Gastrocnemius medialis (tissue), 4 donors: ENCODE results near the gene TEX12. TPM values are rescaled to one million over a fixed set of nuclear protein-coding genes. Genes with fewer than 3 reads are reported as not detected.
"Not testable (repeated sequence)": the region's sequence is repeated elsewhere in the genome, so short reads cannot be mapped to it uniquely, and the experiment has no call there.

Experiments
- ATAC-seq, 2 donors: fragments of 150-250 bp; one replicate each; pipeline ENCODE4 v1.9.1; 2016
- DNase-seq, 2 donors: peaks; one replicate each; pipeline ENCODE4 v3.0.0-alpha.2; 2019
- H3K27ac ChIP-seq, 4 donors: fragments of 200-600 bp; sonication (generic); 1 replicate in 1 of 4; 2 replicates in 3 of 4; pipeline ENCODE4 v1.5.1; 2016 to 2018; ENCODE audit warnings: mild to moderate bottlenecking in 2 of 4, moderate library complexity in 1 of 4
- H3K27me3 ChIP-seq, 3 donors: fragments of 200-600 bp; sonication (generic) in 2 of 3; 1 replicate in 1 of 3; 2 replicates in 2 of 3; pipeline versions ENCODE4 v1.5.1 to v1.6.0; 2016 to 2019; ENCODE audit warnings: mild to moderate bottlenecking in 1 of 3, moderate library complexity in 1 of 3
- H3K36me3 ChIP-seq, 2 donors: fragments of 200-600 bp; sonication (generic) in 1 of 2; one replicate each; pipeline ENCODE4 v1.5.1; 2017 to 2018
- H3K4me1 ChIP-seq, 2 donors: fragments of 200-600 bp; sonication (generic) in 1 of 2; one replicate each; pipeline ENCODE4 v1.5.1; 2016 to 2017; ENCODE audit warnings: mild to moderate bottlenecking in 2 of 2
- H3K4me3 ChIP-seq, 4 donors: fragments of 200-600 bp; sonication (generic) in 3 of 4; 1 replicate in 1 of 4; 2 replicates in 3 of 4; pipeline ENCODE4 v1.5.1; 2016 to 2019; ENCODE audit warnings: mild to moderate bottlenecking in 2 of 4
- H3K9me3 ChIP-seq, 3 donors: fragments of 200-600 bp; sonication (generic) in 2 of 3; 1 replicate in 1 of 3; 2 replicates in 2 of 3; pipeline ENCODE4 v1.5.1; 2016 to 2019
- CTCF ChIP-seq, 5 experiments: fragments of 450-650 bp in 3 of 5; fragments of 200-600 bp in 2 of 5; sonication (generic) in 2 of 5; IDR thresholded peaks in 4 of 5; conservative IDR thresholded peaks in 1 of 5; 1 replicate in 4 of 5; 2 replicates in 1 of 5; pipeline ENCODE4 v1.5.1; 2016 to 2019; ENCODE audit warnings: antibody characterized with exemption in 5 of 5, mild to moderate bottlenecking in 3 of 5, moderate library complexity in 3 of 5
- POLR2A ChIP-seq, 2 donors: fragments of 450-650 bp; IDR thresholded peaks; one replicate each; pipeline ENCODE4 v1.6.1; 2017; ENCODE audit warnings: antibody characterized with exemption in 2 of 2, mild to moderate bottlenecking in 2 of 2, moderate library complexity in 2 of 2
- in situ Hi-C, 4 donors: fragments of 200-750 bp; cut with MboI; loops; one replicate each; pipeline versions ENCODE4 v1.15.0 to v1.8.0; 2017; ENCODE audit warnings: low sequenced_read_pairs in 4 of 4
- intact Hi-C: fragments of 100-400 bp; cut with DNase I; formaldehyde crosslinking; loops from one replicate; pipeline ENCODE4 v1.15.1; 2023; ENCODE audit warnings: low total_unique reads
- total RNA-seq, 4 donors: library from RNA; depleted of rRNA; stranded (reverse); fragments of >200 nt; gene quantifications; one replicate each; pipeline versions ENCODE4 v1.1.0 to v1.2.3, GENCODE V29; 2016

Gene TEX12
- total RNA-seq, 4 donors from 2014 or later = 0.62 to 2.1 (median 0.68) TPM; not detected in 1

- no peak for DNase-seq
Observed at GRCh38 chr11:112156956-112157766, 10.0 kb upstream of the TEX12 start.

GRCh38 chr11:112159098-112160065 is 7.8 kb upstream of the TEX12 start:
- ATAC-seq (no peak), DNase-seq (no peak)
- H3K27ac ChIP-seq = peak overlapping the region in 2 of 4 donors; percentile 54 to 71
- H3K4me1 ChIP-seq = peaks cover 32 to 44% of the 10 kb centered on the region in 2 donors
- H3K27me3 ChIP-seq = no peaks in the 10 kb centered on the region
- in situ Hi-C loops (no loop called here), intact Hi-C loops (loop anchor here (5.0 kb wide), 1 partner anchor 37 kb away; no protein-coding TSS in a partner anchor)
- TF ChIP-seq POLR2A (IDR thresholded peaks at IDR 0.05) (no peak), CTCF (IDR thresholded peaks at IDR 0.05 in 4 of 5, conservative IDR thresholded peaks at IDR 0.05 in 1 of 5) (no peak)
- H3K36me3 ChIP-seq = no peaks in the 10 kb centered on the region
- no peaks in the 10 kb centered on the region for H3K9me3 ChIP-seq
- no peak overlapping the region for H3K4me3 ChIP-seq

More at GRCh38 chr11:112156956-112157766, 10.0 kb upstream of the TEX12 start:
- TF ChIP-seq POLR2A (IDR thresholded peaks at IDR 0.05) (no peak), CTCF (IDR thresholded peaks at IDR 0.05 in 4 of 5, conservative IDR thresholded peaks at IDR 0.05 in 1 of 5) (no peak)
- Histone ChIP-seq H3K36me3 (no peaks in the 10 kb centered on the region), H3K9me3 (no peaks in the 10 kb centered on the region), H3K4me1 (peaks cover 15 to 38% of the 10 kb centered on the region in 2 donors), H3K27me3 (no peaks in the 10 kb centered on the region), H3K4me3 (no peak overlapping the region), H3K27ac (peak overlapping the region; percentile 34 to 66 (median 44))
- intact Hi-C loops = loop anchor here (5.0 kb wide), 1 partner anchor 35 kb away; no protein-coding TSS in a partner anchor
- in situ Hi-C loops = no loop called here
- peak; percentile 81 to 87 for ATAC-seq

- Histone ChIP-seq H3K9me3 (no peaks in the 10 kb centered on the region), H3K27me3 (no peaks in the 10 kb centered on the region), H3K4me1 (peaks cover 36 to 44% of the 10 kb centered on the region in 2 donors), H3K4me3 (peak overlapping the region in 1 of 4 donors; percentile 5), H3K36me3 (no peaks in the 10 kb centered on the region), H3K27ac (peak overlapping the region; percentile 32 to 71 (median 62))
- in situ Hi-C loops (no loop called here), intact Hi-C loops (no loop called here)
- no peak for ATAC-seq
- DNase-seq = no peak
- TF ChIP-seq POLR2A (IDR thresholded peaks at IDR 0.05) (no peak), CTCF (IDR thresholded peaks at IDR 0.05 in 4 of 5, conservative IDR thresholded peaks at IDR 0.05 in 1 of 5) (no peak)
Observed at GRCh38 chr11:112160091-112160848, 6.9 kb upstream of the TEX12 start.

GRCh38 chr11:112161012-112161411 is 6.2 kb upstream of the TEX12 start:
- Histone ChIP-seq H3K9me3 (no peaks in the 10 kb centered on the region), H3K27me3 (no peaks in the 10 kb centered on the region), H3K27ac (peak overlapping the region; percentile 32 to 71 (median 62)), H3K4me3 (peak overlapping the region in 1 of 4 donors; percentile 5), H3K4me1 (peaks cover 36 to 44% of the 10 kb centered on the region in 2 donors), H3K36me3 (no peaks in the 10 kb centered on the region)
- in situ Hi-C loops = no loop called here
- ATAC-seq (peak; percentile 56 to 61), DNase-seq (no peak)
- TF ChIP-seq CTCF (IDR thresholded peaks at IDR 0.05 in 4 of 5, conservative IDR thresholded peaks at IDR 0.05 in 1 of 5) = no peak
- no peak for TF ChIP-seq POLR2A (IDR thresholded peaks at IDR 0.05)
- intact Hi-C loops = no loop called here

GRCh38 chr11:112162200-112162599 is 5.0 kb upstream of the TEX12 start:
- H3K4me3 ChIP-seq, intact Hi-C loops, H3K27me3 ChIP-seq, in situ Hi-C loops, ATAC-seq, H3K9me3 ChIP-seq, DNase-seq, H3K36me3 ChIP-seq: not testable (repeated sequence)
- Histone ChIP-seq H3K4me1 (peaks cover 44 to 45% of the 10 kb centered on the region in 2 donors), H3K27ac (peak overlapping the region; percentile 16 to 70 (median 61))
